IPS-NIHi11 (cell line): ENCODE results near the gene NELFE.
A peak's percentile ranks its signal among the peaks of the same experiment; 100 is the strongest.
"Not testable (repeated sequence)": the region's sequence is repeated elsewhere in the genome, so short reads cannot be mapped to it uniquely, and the experiment has no call there.

Source experiments
- DNase-seq: peaks from one replicate; pipeline ENCODE4 v3.0.0; 2012; ENCODE audit warnings: mixed read lengths, low spot score

The NELFE gene

DNA sequence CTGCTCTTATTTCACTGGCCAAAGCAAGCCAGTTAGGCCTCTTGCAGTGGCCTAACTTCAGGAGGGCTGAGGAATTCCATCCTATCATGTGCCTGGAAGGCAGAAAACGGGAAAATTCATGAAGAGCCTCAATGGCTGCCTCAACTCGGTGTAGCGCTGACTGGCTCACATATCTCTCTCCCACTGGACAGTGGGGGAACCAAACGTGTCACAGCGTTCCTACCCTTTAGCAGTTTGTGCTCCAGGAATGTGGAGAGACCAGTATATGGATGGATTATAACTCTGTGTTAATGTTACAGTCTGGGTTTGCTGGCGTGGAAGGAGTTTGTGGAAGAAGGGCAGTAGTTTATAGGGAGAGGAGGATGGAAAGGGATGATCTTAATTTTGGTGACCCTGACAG lies 43.0 kb downstream of the NELFE start:
- no peak for DNase-seq

- no peak for DNase-seq
Measured at GRCh38 chr6:31915351-31915750, 43.4 kb downstream of the NELFE start.

DNA sequence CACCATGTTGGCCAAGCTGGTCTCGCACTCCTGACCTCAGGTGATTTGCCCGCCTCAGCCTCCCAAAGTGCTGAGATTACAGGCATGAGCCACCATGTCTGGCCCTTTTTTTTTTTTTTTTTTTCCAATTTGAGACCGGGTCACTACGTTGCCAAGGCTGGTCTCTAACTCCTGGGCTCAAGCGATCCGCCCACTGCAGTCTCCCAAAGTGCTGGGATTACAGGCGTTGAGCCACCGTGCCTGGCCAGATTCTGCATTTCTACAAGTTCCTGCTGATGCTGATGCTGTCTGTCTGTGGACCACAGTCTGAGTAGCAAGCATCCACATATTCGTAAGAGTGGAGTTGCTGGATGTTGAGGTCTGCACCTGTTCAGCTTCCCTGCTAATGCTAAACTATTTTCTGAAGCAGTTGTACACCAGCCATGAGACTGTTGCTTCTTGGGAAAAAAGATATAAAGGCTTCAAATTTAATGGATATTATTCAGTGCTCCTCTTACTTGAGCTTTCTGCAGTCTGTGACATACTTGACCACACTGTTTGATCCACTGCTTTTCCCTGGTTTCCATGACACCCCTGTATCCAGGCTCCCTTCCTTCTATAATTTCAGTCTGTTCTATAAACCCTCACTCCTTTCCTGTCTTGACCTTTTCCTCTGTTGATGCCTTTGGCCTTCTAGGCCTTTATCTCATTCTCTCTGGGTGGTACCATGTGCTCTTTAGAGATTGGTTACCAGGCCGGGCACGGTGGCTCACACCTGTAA lies 46.8 kb downstream of the NELFE start:
- DNase-seq, result no peak

DNA sequence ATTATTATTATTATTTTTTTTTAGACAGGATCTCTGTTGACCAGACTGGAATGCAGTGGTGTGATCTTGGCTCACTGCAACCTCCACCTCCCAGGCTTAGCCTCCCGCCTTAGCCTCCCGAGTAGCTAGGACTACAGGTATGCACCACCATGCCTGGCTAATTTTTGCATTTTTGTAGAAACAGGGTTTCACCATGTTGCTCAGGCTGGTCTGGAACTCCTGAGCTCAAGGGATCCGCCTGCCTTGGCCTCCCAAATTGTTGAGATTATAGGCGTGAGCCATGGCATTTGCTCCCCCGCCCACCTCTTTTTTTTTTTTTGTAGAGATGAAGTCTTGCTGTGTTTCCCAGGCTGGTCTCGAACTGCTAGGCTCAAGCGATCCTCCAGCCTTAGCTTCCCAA lies 49.5 kb downstream of the NELFE start:
- not testable (repeated sequence) for DNase-seq

DNA sequence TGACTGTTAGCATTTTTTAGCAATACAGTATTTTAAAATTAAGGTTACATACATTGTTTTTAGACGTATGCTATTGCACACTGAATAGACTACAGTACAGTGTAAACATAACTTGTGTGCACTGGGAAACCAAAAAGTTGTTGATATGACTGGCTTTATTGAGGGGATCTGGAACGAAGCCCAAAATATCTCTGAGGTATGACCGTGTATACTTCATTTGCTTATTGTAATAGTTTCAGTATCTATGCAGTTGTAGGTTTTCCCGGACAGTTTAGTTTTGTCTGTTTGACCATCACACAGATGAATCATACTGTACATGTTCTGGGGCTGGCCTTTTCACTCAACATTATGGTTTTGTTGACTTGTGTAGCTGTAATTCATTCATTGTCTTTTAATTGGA lies 50.0 kb downstream of the NELFE start:
- DNase-seq, result no peak

DNA sequence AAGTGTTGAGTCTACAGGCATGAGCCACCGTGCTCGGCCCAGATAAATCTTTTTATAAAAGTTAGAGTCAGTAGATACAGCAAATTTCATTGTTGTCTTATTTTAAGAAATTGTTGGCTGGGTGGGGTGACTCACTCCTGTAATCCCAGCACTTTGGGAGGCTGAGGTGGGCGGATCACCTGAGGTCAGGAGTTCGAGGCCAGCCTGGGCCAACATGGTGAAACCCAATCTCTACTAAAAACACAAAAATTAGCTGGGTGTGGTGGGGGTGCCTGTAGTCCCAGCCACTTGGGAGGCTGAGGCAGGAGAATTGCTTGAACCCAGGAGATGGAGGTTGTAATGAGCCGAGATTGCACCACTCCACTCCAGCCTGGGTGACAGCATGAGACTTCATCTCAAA lies 50.5 kb downstream of the NELFE start:
- DNase-seq, result not testable (repeated sequence)

DNA sequence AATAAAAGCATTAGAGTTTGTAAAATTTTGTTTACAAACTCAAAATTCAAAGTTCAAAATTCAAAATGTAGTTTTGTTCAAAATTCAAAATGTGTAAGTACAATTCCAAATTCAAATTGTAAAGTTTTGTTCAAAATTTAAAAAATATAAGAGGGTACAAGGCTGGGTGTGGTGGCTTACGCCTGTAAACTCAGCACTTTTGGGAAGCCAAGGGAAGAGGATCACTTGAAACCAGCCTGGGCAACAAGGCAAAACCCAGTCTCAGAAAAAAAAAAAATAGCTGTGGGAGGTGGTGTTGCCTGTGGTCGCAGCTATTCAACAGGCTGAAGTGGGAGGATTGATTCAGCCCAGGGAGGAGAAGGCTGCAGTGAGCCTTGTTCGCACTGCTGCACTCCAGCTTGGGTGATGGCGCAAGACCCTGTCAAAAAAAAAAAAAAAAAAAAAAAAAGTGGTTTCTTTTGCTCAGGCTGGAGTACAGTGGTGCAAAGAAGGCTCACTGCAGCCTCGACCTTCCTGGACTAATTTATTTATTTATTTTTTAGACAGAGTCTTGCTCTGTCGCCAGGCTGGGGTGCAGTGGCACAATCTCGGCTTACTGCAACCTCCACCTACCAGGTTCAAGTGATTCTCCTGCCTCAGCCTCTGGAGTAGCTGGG lies 51.5 kb downstream of the NELFE start:
- no peak for DNase-seq

DNA sequence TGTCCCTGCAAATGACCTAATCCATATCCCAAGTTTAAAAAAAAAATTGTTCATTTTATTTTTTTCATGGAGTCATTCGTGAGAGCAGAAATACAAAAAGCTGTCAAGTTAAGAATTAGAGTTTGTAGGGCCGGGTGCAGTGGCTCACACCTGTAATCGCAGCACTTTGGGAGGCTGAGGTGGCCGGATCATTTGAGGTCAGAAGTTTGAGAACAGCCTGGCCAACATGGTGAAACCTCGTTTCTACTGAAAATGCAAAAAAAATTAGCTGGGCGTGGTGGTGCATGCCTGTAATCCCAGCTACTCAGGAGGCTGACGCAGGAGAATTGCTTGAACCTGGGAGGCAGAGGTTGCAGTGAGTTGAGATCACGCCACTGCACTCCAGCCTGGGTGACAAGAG lies 52.0 kb downstream of the NELFE start:
- not testable (repeated sequence) for DNase-seq

DNA sequence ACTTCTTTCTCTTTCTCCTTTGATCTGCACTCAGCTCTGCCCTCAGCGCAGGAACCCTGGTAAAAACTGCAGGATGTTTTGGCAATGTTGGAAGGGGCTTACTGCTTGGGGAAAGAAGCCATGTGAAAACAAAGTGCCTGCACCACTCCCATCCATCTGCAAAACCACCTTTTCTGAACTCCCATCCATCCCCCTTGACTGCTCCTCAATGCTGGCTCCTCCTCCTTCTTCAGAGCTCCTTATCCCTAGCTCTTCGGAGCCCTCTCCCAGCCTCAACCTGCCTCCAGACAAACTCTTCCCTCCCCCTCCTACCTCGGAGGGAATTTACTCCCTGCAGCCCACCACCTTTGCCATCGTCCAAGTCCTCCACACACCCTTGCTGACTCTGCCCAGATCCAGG lies 52.6 kb downstream of the NELFE start:
- peak; percentile 53 for DNase-seq

GRCh38 chr6:31905041-31905440 lies 53.7 kb downstream of the NELFE start:
- no peak for DNase-seq

DNA sequence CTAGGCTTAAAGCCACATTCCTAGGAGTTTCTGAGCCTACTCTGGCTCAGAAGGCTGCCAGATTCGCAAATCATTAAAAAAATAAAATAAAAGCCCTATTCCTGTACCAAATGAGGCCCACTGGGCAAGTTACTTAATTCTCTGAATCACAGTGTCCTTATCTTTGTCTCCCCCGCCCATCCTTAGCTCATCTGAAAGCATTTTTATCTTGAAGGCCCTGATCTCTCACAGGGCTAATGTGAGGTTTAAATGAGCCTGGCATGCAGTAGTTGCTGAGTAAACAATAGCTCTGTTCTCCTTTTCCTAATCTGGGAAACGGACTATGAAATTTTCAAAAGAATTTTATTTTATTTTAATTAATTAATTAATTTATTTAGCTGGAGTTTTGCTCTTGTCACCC lies 54.8 kb downstream of the NELFE start:
- no peak for DNase-seq
